ENCODE results near the gene PSG7.
"Not testable (repeated sequence)": the region's sequence is repeated elsewhere in the genome, so short reads cannot be mapped to it uniquely, and the experiment has no call there.

DNA sequence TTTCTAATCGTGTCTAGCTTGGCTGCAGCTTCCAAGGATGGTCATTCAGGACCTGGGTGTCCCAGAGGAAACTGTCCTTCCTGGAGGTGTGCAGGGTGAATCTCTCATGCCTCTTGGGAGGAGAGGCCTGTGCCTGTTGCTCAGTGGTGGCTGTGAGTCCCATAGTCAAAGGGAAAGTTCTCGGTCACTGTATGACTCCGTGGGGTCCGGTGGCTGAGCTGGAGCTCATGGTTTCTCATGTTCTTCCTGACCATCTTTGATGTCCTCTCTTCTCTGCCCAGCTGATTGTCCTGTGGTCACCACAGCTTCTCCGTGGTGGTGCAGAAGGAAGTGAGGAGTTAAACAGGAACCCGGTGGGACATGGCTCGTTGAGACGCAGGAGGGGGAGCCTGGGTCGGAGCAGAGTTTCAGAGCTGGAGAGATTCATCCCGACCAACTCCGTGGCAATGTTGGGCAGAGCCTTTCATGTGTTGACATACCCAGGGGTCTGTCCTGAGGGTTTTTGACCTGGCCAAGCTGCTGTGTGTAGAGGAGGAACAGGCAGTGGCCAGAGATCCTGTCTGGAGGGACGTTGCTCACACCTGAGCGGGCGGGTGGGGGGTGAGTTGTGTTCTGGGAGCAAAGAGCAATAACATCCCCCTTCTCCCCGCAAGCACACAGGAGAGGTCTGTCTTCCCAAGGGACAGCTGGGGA lies 18.5 kb downstream of the PSG7 start:
- TF ChIP-seq POLR2A (IDR thresholded peaks at IDR 0.05) = not testable (repeated sequence)
- TF ChIP-seq, protein P1, sequence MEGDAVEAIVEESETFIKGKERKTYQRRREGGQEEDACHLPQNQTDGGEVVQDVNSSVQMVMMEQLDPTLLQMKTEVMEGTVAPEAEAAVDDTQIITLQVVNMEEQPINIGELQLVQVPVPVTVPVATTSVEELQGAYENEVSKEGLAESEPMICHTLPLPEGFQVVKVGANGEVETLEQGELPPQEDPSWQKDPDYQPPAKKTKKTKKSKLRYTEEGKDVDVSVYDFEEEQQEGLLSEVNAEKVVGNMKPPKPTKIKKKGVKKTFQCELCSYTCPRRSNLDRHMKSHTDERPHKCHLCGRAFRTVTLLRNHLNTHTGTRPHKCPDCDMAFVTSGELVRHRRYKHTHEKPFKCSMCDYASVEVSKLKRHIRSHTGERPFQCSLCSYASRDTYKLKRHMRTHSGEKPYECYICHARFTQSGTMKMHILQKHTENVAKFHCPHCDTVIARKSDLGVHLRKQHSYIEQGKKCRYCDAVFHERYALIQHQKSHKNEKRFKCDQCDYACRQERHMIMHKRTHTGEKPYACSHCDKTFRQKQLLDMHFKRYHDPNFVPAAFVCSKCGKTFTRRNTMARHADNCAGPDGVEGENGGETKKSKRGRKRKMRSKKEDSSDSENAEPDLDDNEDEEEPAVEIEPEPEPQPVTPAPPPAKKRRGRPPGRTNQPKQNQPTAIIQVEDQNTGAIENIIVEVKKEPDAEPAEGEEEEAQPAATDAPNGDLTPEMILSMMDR (IDR thresholded peaks at IDR 0.05) = not testable (repeated sequence)

Measured in right lobe of liver (tissue), 4 donors.